KMS-11 (cell line): Measurements from ENCODE around the gene BAD.

Experiments
- H2AFZ ChIP-seq: fragments of 200-600 bp; sonication (generic); 2 replicates; pipeline ENCODE4 v1.6.1; 2016; ENCODE audit warnings: antibody characterized with exemption, mixed run types, low read depth
- H3K27ac ChIP-seq: fragments of 200-600 bp; sonication (generic); 2 replicates; pipeline ENCODE4 v1.6.1; 2016; ENCODE audit warnings: mild to moderate bottlenecking, mixed run types
- H3K27me3 ChIP-seq: fragments of 200-600 bp; sonication (generic); 2 replicates; pipeline ENCODE4 v1.6.1; 2017; ENCODE audit warnings: mild to moderate bottlenecking, low read depth, mixed run types, moderate library complexity; ENCODE audit not compliant: insufficient read depth
- H3K36me3 ChIP-seq: fragments of 200-600 bp; sonication (generic); 2 replicates; pipeline ENCODE4 v1.6.1; 2017; ENCODE audit warnings: mild to moderate bottlenecking, mixed run types; ENCODE audit not compliant: insufficient read depth
- H3K4me1 ChIP-seq: fragments of 200-600 bp; sonication (generic); 2 replicates; pipeline ENCODE4 v1.6.1; 2016; ENCODE audit warnings: mild to moderate bottlenecking, low read depth, mixed run types; ENCODE audit not compliant: poor library complexity, severe bottlenecking
- H3K4me2 ChIP-seq: fragments of 200-600 bp; sonication (generic); 2 replicates; pipeline ENCODE4 v1.7.0; 2016; ENCODE audit warnings: mild to moderate bottlenecking, mixed run types
- H3K4me3 ChIP-seq: fragments of 200-600 bp; sonication (generic); IDR thresholded peaks from 2 replicates; pipeline ENCODE4 v1.6.1; 2017; ENCODE audit warnings: low read depth, low read length, mixed read lengths; ENCODE audit not compliant: insufficient read depth
- H3K79me2 ChIP-seq: fragments of 200-600 bp; sonication (generic); 2 replicates; pipeline ENCODE4 v1.6.1; 2016; ENCODE audit warnings: low read depth, mixed run types; ENCODE audit not compliant: insufficient read depth
- H3K9ac ChIP-seq: fragments of 200-600 bp; sonication (generic); 2 replicates; pipeline ENCODE4 v1.6.1; 2016; ENCODE audit warnings: mild to moderate bottlenecking, mixed run types
- H4K20me1 ChIP-seq: fragments of 200-600 bp; sonication (generic); 2 replicates; pipeline ENCODE4 v1.6.1; 2016; ENCODE audit warnings: mild to moderate bottlenecking, mixed run types; ENCODE audit not compliant: insufficient read depth
- TF ChIP-seq, protein P1 (sequence below): fragments of 200-600 bp; sonication (generic); conservative IDR thresholded peaks from 2 replicates; pipeline ENCODE4 v1.6.1; 2017; ENCODE audit warnings: low read depth, mild to moderate bottlenecking, antibody characterized with exemption, low read length, moderate library complexity, mixed read lengths

The BAD gene

DNA sequence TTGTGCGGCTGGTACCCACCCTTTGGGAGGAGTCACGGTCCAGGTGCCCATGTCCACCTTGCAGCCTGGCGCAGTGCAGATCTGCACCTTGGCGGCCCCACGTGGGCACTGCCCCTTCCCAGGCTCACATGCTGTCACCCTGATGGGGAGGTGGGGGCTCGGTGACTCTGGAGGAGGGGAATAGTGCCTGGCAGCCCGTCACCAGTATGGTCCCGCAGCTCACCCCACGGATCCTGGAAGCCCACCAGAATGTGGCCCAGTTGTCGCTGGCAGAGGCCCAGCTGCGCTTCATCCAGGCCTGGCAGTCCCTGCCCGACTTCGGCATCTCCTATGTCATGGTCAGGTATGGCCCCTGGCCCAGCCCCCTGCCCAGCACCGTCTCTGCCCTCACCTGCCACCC lies 63.7 kb downstream of the BAD start:
- Histone ChIP-seq H4K20me1 (no peaks in the 10 kb centered on the region), H3K27ac (no peak overlapping the region), H3K4me3 (no peak overlapping the region), H3K79me2 (no peaks in the 10 kb centered on the region), H2AFZ (no peak overlapping the region), H3K27me3 (no peaks in the 10 kb centered on the region), H3K9ac (no peak overlapping the region), H3K4me1 (peaks cover 6% of the 10 kb centered on the region), H3K4me2 (no peak overlapping the region), H3K36me3 (no peaks in the 10 kb centered on the region)
- TF ChIP-seq, protein P1, sequence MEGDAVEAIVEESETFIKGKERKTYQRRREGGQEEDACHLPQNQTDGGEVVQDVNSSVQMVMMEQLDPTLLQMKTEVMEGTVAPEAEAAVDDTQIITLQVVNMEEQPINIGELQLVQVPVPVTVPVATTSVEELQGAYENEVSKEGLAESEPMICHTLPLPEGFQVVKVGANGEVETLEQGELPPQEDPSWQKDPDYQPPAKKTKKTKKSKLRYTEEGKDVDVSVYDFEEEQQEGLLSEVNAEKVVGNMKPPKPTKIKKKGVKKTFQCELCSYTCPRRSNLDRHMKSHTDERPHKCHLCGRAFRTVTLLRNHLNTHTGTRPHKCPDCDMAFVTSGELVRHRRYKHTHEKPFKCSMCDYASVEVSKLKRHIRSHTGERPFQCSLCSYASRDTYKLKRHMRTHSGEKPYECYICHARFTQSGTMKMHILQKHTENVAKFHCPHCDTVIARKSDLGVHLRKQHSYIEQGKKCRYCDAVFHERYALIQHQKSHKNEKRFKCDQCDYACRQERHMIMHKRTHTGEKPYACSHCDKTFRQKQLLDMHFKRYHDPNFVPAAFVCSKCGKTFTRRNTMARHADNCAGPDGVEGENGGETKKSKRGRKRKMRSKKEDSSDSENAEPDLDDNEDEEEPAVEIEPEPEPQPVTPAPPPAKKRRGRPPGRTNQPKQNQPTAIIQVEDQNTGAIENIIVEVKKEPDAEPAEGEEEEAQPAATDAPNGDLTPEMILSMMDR: no peak

GRCh38 chr11:64220271-64220670 lies 64.2 kb downstream of the BAD start:
- Histone ChIP-seq H3K79me2 (no peaks in the 10 kb centered on the region), H3K4me3 (no peak overlapping the region), H3K4me1 (peaks cover 3% of the 10 kb centered on the region), H3K27ac (no peak overlapping the region), H4K20me1 (no peaks in the 10 kb centered on the region), H3K9ac (no peak overlapping the region), H3K27me3 (no peaks in the 10 kb centered on the region), H3K36me3 (no peaks in the 10 kb centered on the region), H3K4me2 (no peak overlapping the region), H2AFZ (no peak overlapping the region)
- TF ChIP-seq, protein P1: no peak
